Parathyroid adenoma (tissue), 2 donors: ENCODE measurements around the gene ZSWIM8.

Experiments
- H2AFZ ChIP-seq: fragments of 300-600 bp; sonication (generic); one replicate; pipeline ENCODE4 v1.7.0; 2017; ENCODE audit warnings: antibody characterized with exemption, mild to moderate bottlenecking
- H3K27ac ChIP-seq: fragments of 300-600 bp; sonication (generic); one replicate; pipeline ENCODE4 v1.7.0; 2017
- H3K27me3 ChIP-seq: fragments of 300-600 bp; sonication (generic); one replicate; pipeline ENCODE4 v1.7.0; 2017; ENCODE audit warnings: low read length; ENCODE audit not compliant: control insufficient read depth, insufficient read depth
- H3K36me3 ChIP-seq: fragments of 300-600 bp; sonication (generic); one replicate; pipeline ENCODE4 v1.7.0; 2017; ENCODE audit warnings: low read length; ENCODE audit not compliant: control insufficient read depth, insufficient read depth
- H3K4me1 ChIP-seq: fragments of 300-600 bp; sonication (generic); one replicate; pipeline ENCODE4 v1.7.0; 2017; ENCODE audit warnings: control low read depth
- H3K4me2 ChIP-seq: fragments of 300-600 bp; sonication (generic); one replicate; pipeline ENCODE4 v1.7.0; 2017; ENCODE audit warnings: low read length
- H3K4me3 ChIP-seq: fragments of 300-600 bp; sonication (generic); one replicate; pipeline ENCODE4 v1.7.0; 2017; ENCODE audit warnings: low read depth, low read length
- H3K79me2 ChIP-seq: fragments of 300-600 bp; sonication (generic); one replicate; pipeline ENCODE4 v1.7.0; 2017; ENCODE audit warnings: control low read depth
- H3K9ac ChIP-seq: fragments of 300-600 bp; sonication (generic); one replicate; pipeline ENCODE4 v1.7.0; 2017; ENCODE audit warnings: mild to moderate bottlenecking
- H3K9me3 ChIP-seq: fragments of 300-600 bp; sonication (generic); one replicate; pipeline ENCODE4 v1.7.0; 2017; ENCODE audit warnings: low read length; ENCODE audit not compliant: control insufficient read depth
- TF ChIP-seq, protein P1 (sequence below): fragments of 300-600 bp; sonication (generic); IDR thresholded peaks from one replicate; pipeline ENCODE4 v1.7.0; 2017; ENCODE audit warnings: antibody characterized with exemption, mild to moderate bottlenecking
- donor health status: primary hyperparathyroidism.

ZSWIM8 gene

DNA sequence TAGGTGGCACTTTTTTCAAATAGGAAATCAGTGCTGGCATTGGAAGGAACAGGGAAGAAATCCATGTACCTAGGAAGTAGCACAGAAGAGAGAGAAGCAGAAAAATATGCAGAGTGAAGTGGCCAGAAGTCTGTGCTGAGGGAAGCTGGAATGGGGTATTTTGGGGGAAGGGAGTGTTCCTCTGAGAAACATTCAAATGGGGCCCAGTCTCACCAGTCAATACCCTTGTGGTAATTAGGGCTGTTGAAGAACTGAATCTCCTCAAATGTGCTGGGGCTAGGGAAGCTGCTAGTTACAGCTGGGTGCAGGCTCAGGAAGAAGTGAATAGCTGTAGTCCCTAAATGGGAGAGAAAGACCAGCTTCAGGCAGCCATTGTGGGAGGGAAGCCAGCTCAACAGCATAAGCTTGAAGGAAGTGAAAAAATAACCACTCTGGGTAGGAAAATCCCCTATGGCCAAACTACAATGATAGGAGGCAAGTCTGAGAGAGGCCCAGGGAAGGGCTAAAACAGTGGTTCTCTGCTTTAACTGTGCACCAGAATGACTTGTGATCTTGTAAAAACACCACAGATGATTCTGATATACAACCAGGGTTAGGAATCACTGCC lies 18.4 kb downstream of the ZSWIM8 start:
- Histone ChIP-seq H2AFZ (no peak overlapping the region), H3K79me2 (peaks cover 12% of the 10 kb centered on the region), H3K9me3 (no peaks in the 10 kb centered on the region), H3K4me2 (no peak overlapping the region), H3K27me3 (no peaks in the 10 kb centered on the region), H3K4me1 (peaks cover 6% of the 10 kb centered on the region), H3K4me3 (no peak overlapping the region), H3K36me3 (no peaks in the 10 kb centered on the region), H3K9ac (no peak overlapping the region), H3K27ac (no peak overlapping the region)
- TF ChIP-seq, protein P1, sequence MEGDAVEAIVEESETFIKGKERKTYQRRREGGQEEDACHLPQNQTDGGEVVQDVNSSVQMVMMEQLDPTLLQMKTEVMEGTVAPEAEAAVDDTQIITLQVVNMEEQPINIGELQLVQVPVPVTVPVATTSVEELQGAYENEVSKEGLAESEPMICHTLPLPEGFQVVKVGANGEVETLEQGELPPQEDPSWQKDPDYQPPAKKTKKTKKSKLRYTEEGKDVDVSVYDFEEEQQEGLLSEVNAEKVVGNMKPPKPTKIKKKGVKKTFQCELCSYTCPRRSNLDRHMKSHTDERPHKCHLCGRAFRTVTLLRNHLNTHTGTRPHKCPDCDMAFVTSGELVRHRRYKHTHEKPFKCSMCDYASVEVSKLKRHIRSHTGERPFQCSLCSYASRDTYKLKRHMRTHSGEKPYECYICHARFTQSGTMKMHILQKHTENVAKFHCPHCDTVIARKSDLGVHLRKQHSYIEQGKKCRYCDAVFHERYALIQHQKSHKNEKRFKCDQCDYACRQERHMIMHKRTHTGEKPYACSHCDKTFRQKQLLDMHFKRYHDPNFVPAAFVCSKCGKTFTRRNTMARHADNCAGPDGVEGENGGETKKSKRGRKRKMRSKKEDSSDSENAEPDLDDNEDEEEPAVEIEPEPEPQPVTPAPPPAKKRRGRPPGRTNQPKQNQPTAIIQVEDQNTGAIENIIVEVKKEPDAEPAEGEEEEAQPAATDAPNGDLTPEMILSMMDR: no peak

DNA sequence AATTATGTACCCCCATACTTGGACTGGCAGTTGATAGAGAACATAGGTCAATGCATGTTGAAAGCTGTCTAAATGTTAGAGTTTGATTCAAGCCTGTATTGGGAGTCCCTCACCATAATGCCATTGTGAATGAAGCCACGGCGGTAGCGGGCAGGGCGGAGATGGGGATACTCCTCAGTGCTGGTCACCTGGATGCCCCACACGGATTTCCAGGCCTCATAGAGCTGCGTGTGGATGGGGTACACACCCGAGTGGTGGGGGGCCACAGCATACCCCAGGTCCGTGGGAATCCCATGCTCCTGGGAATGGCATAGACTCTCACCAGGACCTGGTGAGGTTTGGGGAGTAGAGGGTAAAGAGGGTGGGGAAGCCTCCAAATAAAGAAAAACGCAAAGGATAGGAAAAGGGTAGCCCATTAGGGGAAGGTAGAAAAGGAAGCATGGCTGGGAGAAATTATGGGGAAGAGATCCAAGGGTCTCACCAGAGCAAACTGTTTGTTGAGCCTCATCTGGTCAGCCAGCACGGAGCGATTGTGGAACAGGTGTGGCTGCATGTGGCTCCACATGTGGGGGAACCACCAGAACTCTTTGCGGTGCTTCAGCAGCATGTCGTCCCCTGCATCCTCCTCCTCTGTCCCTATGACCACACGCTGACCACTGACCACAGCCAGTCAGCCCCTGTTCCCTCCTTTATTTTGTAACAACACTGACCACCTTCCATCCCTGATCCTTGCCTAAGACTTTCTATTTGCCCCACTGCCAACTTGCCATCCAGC lies 21.0 kb downstream of the ZSWIM8 start:
- Histone ChIP-seq H3K27ac (no peak overlapping the region), H3K9me3 (no peaks in the 10 kb centered on the region), H3K4me2 (no peak overlapping the region), H2AFZ (no peak overlapping the region), H3K4me3 (no peak overlapping the region), H3K27me3 (no peaks in the 10 kb centered on the region), H3K36me3 (no peaks in the 10 kb centered on the region), H3K79me2 (peaks cover 12% of the 10 kb centered on the region), H3K4me1 (peaks cover 15% of the 10 kb centered on the region), H3K9ac (no peak overlapping the region)
- TF ChIP-seq, protein P1: no peak

DNA sequence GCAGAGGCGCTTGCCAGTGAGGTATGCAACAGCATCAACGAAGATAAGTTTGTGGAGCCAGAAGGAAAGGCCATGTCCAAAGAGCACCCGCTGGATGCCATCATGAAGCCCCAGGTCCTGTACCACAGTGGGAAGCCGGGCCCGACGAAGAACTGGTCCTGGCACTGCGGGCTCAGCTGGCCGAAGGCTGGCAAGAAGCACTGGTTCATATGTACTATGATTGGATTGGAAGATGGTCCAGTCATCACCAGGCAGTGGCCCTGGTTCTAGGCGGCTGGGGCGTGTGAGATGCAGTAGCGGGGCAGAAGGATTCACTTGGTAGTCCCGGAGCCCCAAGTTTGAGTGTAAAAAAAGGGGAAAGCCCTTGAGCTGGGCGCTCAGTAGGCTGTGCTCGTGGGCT lies 22.1 kb downstream of the ZSWIM8 start:
- Histone ChIP-seq H3K4me3 (no peak overlapping the region), H2AFZ (no peak overlapping the region), H3K27ac (no peak overlapping the region), H3K79me2 (peaks cover 12% of the 10 kb centered on the region), H3K9ac (no peak overlapping the region), H3K4me2 (no peak overlapping the region), H3K4me1 (peaks cover 15% of the 10 kb centered on the region), H3K36me3 (no peaks in the 10 kb centered on the region), H3K27me3 (no peaks in the 10 kb centered on the region), H3K9me3 (no peaks in the 10 kb centered on the region)
- TF ChIP-seq, protein P1: no peak

DNA sequence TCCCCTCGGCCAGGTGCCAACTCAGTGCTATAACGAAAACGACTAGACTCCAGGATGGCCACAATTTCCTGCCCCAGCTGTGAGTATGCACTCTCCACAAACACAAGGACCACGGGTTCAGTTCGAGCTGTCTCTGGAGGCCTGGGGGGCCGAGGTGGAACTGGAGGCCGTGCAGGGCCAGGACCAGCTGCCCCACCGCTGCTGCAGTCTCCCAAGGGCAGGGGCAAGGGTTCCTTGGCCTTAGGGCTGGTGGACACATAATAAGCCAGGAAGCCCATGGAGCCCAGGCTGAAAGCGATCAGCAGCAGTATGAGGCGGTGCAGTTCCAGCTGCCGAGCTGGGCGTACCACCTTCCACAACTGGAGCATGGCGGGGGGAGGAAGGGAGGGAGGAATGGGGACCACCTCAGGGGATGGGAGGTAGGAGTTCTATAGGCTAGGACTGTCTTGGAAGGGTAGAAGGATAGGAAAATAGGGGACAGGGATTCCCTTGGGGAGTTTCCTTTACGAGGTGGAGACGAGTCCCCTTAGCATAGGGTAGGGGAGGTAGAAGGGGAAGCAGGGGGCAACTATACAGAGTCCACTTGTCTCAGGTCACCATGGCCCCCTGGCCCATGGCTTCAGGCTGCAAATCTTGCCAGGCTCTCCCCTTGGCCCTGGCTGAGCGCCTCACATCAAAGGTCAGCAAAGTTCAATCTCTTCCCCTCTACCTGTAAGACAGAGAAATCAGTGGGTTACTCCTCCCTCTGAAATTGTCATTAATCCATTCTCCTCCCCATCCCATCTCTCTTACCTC lies 22.8 kb downstream of the ZSWIM8 start:
- TF ChIP-seq, protein P1: no peak
- H3K9me3 ChIP-seq: no peaks in the 10 kb centered on the region
- H3K27me3 ChIP-seq: no peaks in the 10 kb centered on the region
- no peak overlapping the region for H3K4me3 ChIP-seq
- no peak overlapping the region for H2AFZ ChIP-seq
- no peak overlapping the region for H3K4me2 ChIP-seq
- H3K9ac ChIP-seq: no peak overlapping the region
- no peak overlapping the region for H3K27ac ChIP-seq
- no peaks in the 10 kb centered on the region for H3K36me3 ChIP-seq
- peaks cover 15% of the 10 kb centered on the region for H3K4me1 ChIP-seq
- H3K79me2 ChIP-seq: peaks cover 12% of the 10 kb centered on the region
